ENCODE data around the gene AFF3. TPM values are rescaled to one million over a fixed set of nuclear protein-coding genes. Genes with fewer than 3 reads are reported as not detected.

AFF3 gene
- total and polyA plus RNA-seq, 4 donors, result 0.48 to 5.3 (median 2.3) TPM

DNA sequence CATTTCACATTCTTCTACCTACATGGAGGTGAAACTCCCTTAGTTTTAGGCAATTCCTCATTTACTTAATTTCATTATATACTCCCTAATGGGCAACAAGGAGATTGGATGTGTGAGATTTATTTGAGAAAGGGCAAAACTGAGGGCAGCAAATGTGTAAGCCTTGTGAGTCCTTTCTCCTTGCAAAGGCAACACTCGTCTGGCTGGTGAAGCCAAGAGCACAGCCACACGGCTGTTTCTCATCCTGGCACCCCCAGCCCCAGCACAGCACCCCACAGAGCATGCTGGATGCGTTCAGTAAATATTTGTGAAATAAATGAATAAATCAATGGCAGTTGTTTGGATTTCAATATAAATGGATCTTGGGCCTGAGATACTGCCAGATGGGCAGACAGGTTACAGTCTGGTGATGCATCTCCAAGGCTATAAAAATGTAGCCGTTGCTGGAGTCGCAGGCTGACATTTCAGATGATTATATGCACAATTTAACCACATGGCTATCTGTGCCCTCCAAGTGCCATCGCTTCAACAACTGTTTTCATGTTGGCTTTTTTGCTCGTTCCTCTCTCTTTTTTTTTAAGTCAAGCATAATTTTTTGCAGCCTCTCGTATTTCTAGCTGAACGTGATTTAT is 498.5 kb downstream of the AFF3 start:
- TF ChIP-seq FOXA1 (IDR thresholded peaks at IDR 0.05), result no peak
- no peak for TF ChIP-seq CTCF (IDR thresholded peaks at IDR 0.05; ENCODE audit: low read depth, low read length, missing input control)
- no peak for TF ChIP-seq REST (IDR thresholded peaks at IDR 0.05)
- TF ChIP-seq, protein P1, sequence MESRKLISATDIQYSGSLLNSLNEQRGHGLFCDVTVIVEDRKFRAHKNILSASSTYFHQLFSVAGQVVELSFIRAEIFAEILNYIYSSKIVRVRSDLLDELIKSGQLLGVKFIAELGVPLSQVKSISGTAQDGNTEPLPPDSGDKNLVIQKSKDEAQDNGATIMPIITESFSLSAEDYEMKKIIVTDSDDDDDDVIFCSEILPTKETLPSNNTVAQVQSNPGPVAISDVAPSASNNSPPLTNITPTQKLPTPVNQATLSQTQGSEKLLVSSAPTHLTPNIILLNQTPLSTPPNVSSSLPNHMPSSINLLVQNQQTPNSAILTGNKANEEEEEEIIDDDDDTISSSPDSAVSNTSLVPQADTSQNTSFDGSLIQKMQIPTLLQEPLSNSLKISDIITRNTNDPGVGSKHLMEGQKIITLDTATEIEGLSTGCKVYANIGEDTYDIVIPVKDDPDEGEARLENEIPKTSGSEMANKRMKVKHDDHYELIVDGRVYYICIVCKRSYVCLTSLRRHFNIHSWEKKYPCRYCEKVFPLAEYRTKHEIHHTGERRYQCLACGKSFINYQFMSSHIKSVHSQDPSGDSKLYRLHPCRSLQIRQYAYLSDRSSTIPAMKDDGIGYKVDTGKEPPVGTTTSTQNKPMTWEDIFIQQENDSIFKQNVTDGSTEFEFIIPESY (IDR thresholded peaks at IDR 0.05), result no peak
- TF ChIP-seq JUND (IDR thresholded peaks at IDR 0.05), result no peak
- no peak for TF ChIP-seq EGR1 (IDR thresholded peaks at IDR 0.05; ENCODE audit: low read depth in 2 of 2)
- TF ChIP-seq NR2F2 (IDR thresholded peaks at IDR 0.05), result no peak
- TF ChIP-seq YY1 (IDR thresholded peaks at IDR 0.05), result no peak
- TF ChIP-seq GABPA (IDR thresholded peaks at IDR 0.05 in 1 of 2, conservative IDR thresholded peaks at IDR 0.05 in 1 of 2), result no peak
- TF ChIP-seq HNF4A (conservative IDR thresholded peaks at IDR 0.05), result no peak
- H3K9ac ChIP-seq (ENCODE audit: low read depth in 1 of 2, low read length in 2 of 2), result no peak overlapping the region
- H3K4me3 ChIP-seq (ENCODE audit: low read depth in 1 of 3, low read length in 3 of 3), result no peak overlapping the region
- H3K27ac ChIP-seq (ENCODE audit: low read depth in 1 of 2, low read length in 2 of 2), result no peak overlapping the region
- no peaks in the 10 kb centered on the region for H3K9me3 ChIP-seq (ENCODE audit: control insufficient read depth in 4 of 4, low read length in 3 of 4)
- no peaks in the 10 kb centered on the region for H3K27me3 ChIP-seq (ENCODE audit: control insufficient read depth in 4 of 4, insufficient read depth in 4 of 4, low read length in 3 of 4)
- DNase-seq (ENCODE audit: low spot score), result no peak
- WGBS, result 88% methylated on average over 9 of the region's 9 CpGs
- H3K4me1 ChIP-seq (ENCODE audit: control insufficient read depth in 4 of 4, insufficient read depth in 4 of 4, low read length in 3 of 4), result peaks cover 0 to 7% (median 0%) of the 10 kb centered on the region in 4 donors
- H3K36me3 ChIP-seq (ENCODE audit: control insufficient read depth in 4 of 4, insufficient read depth in 3 of 4, low read depth in 1 of 4, low read length in 3 of 4), result no peaks in the 10 kb centered on the region

DNA sequence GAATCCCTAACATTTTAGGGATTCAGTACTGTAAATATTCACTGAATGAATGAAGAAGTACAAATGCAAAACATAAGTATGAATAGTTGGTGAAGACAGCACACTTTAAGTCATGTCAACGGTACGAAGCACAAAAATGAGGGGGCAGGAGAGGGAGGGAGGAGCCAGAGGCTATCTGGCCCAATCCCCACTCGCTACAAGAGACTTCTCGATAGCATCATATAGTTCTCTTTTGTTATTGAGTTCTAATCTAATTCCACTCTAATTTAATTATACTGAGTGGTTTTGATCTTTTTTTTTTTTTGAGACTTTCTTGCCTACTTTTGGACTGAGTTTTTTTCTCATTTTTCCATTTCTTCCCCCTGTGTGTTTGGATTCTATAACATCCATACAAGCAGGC is 500.4 kb downstream of the AFF3 start:
- no peak overlapping the region for H3K9ac ChIP-seq (ENCODE audit: low read depth in 1 of 2, low read length in 2 of 2)
- H3K4me1 ChIP-seq (ENCODE audit: control insufficient read depth in 4 of 4, insufficient read depth in 4 of 4, low read length in 3 of 4), result peaks cover 0 to 8% (median 0%) of the 10 kb centered on the region in 4 donors
- no peak for DNase-seq (ENCODE audit: low spot score)
- no peaks in the 10 kb centered on the region for H3K9me3 ChIP-seq (ENCODE audit: control insufficient read depth in 4 of 4, low read length in 3 of 4)
- no peak overlapping the region for H3K4me3 ChIP-seq (ENCODE audit: low read depth in 1 of 3, low read length in 3 of 3)
- WGBS, result 98% methylated on average over 4 of the region's 4 CpGs
- H3K36me3 ChIP-seq (ENCODE audit: control insufficient read depth in 4 of 4, insufficient read depth in 3 of 4, low read depth in 1 of 4, low read length in 3 of 4), result no peaks in the 10 kb centered on the region
- no peaks in the 10 kb centered on the region for H3K27me3 ChIP-seq (ENCODE audit: control insufficient read depth in 4 of 4, insufficient read depth in 4 of 4, low read length in 3 of 4)
- no peak overlapping the region for H3K27ac ChIP-seq (ENCODE audit: low read depth in 1 of 2, low read length in 2 of 2)
- TF ChIP-seq, protein P2, sequence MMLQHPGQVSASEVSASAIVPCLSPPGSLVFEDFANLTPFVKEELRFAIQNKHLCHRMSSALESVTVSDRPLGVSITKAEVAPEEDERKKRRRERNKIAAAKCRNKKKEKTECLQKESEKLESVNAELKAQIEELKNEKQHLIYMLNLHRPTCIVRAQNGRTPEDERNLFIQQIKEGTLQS (IDR thresholded peaks at IDR 0.05), result no peak
- TF ChIP-seq HNF4A (conservative IDR thresholded peaks at IDR 0.05) (no peak), TAF1 (conservative IDR thresholded peaks at IDR 0.05) (no peak), CTCF (IDR thresholded peaks at IDR 0.05; ENCODE audit: low read depth, low read length, missing input control) (no peak), FOXA1 (IDR thresholded peaks at IDR 0.05) (no peak), REST (IDR thresholded peaks at IDR 0.05) (no peak), SP1 (IDR thresholded peaks at IDR 0.05) (no peak), YY1 (IDR thresholded peaks at IDR 0.05) (no peak), EGR1 (IDR thresholded peaks at IDR 0.05; ENCODE audit: low read depth in 2 of 2) (no peak), HNF4G (IDR thresholded peaks at IDR 0.05) (no peak), JUND (IDR thresholded peaks at IDR 0.05) (no peak)
- TF ChIP-seq, protein P1 (IDR thresholded peaks at IDR 0.05), result no peak

All from liver (tissue), 9 donors.